GM12872 (cell line): Measurements from ENCODE around the gene COPE.

Experiments used
- TF ChIP-seq, protein P1 (sequence below): IDR thresholded peaks from 3 replicates; pipeline ENCODE4 v1.5.1; 2011; ENCODE audit warnings: low read depth, mild to moderate bottlenecking, low read length, moderate library complexity; ENCODE audit not compliant: insufficient read depth

COPE gene

DNA sequence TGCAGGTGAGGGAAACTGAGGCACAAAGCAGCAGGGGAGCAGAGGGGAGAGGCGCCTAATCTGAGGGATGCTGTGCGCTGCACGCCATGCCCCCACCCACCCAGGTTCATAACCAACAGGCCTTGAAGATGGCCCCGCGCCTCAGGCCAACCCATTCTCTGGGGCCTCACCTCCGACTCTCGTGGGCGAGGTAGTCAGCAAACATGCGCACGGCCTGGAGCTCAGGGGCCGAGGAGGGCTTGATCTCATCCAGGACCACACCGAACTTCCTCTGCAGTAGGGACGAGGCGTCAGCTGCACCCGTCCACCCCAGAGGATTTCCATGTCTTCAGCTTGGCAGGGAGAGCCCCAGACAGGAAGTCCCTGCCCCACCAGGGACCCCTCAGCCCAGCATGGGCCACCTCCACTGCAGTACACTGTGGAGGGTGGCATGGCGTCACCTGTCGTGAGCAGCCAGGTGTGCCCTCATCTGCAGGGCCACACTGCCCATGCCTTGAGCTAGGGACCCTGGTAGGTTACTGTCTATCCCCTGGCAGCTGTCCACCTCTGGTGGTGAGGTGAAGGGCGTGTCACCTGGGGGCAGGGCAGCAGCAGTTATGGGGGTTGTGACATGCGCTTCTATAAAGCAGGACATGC, 8.3 kb downstream of the COPE start:
- TF ChIP-seq, protein P1, sequence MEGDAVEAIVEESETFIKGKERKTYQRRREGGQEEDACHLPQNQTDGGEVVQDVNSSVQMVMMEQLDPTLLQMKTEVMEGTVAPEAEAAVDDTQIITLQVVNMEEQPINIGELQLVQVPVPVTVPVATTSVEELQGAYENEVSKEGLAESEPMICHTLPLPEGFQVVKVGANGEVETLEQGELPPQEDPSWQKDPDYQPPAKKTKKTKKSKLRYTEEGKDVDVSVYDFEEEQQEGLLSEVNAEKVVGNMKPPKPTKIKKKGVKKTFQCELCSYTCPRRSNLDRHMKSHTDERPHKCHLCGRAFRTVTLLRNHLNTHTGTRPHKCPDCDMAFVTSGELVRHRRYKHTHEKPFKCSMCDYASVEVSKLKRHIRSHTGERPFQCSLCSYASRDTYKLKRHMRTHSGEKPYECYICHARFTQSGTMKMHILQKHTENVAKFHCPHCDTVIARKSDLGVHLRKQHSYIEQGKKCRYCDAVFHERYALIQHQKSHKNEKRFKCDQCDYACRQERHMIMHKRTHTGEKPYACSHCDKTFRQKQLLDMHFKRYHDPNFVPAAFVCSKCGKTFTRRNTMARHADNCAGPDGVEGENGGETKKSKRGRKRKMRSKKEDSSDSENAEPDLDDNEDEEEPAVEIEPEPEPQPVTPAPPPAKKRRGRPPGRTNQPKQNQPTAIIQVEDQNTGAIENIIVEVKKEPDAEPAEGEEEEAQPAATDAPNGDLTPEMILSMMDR: no peak

GRCh38 chr19:18910010-18910409, 9.2 kb downstream of the COPE start:
- TF ChIP-seq, protein P1: no peak

DNA sequence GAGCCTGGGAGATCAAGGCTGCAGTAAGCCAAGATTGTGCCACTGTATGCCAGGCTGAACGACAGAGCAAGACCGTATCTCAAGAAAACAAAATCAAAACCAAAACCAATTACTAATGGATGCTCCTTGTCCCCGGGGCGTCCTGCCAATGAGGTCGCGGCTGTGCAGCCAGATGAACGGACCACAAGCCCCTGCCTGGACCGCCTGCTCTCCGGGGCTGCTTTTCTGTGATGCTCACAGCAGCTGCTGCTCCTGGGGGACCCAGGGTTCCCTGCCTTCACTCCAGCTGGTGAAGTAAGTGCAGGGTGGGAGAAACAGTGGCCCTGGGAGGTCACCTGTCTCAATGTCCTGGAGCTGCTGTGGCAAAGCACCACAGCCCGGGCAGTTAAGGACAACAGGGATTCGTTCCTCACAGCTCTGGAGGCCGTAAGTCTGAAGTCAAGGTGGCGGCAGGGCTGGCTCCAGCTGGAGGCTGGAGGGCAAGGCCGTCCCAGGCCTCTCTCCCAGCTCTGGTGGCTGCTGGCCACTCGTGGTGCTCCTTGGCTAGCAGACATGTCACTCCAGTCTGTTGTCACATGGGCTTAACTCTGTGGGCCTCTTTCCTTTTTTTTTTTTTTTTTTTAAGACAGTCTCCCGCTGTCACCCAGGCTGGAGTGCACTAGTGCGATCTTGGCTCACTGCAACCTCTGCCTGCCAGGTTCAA, 10.1 kb downstream of the COPE start:
- TF ChIP-seq, protein P1: no peak

GRCh38 chr19:18906605-18907519, 12.3 kb downstream of the COPE start:
- TF ChIP-seq, protein P1: no peak

- TF ChIP-seq, protein P1: no peak
Measured at GRCh38 chr19:18905513-18906236, 13.5 kb downstream of the COPE start.

DNA sequence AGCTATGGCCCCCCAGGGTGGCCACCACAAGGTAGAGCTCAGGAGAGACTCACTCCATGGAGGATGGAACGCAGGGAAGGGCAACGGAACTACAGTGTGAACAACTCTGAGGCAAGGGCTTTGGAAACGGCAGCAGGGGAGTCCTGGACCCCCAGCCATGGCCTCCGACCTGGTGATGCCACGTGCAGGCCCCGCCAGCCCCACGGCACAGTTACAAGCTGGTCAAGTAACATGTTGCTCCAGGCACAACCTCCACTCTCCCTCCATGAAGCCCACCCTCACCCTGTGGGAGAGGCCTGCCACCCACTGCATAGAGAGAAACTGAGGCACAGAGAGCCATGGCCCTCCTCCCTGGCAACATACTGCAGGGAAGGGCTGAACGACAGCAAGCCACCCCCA, 14.1 kb downstream of the COPE start:
- TF ChIP-seq, protein P1: no peak
